MCF 10A (cell line): ENCODE data around the gene MED13. TPM values are rescaled to one million over a fixed set of nuclear protein-coding genes. Genes with fewer than 3 reads are reported as not detected.

Experiments
- BruUV-seq: library from RNA; stranded (reverse); fragments of 400-500 nt; replicated peaks from 2 replicates; lab custom pipeline; 2021; lab: Mats Ljungman, UMichigan
- CTCF ChIA-PET: fragments of 300-600 bp; sonication (Branson Sonifier 250); formaldehyde crosslinking; extraction: SDS; loops from one replicate; lab custom pipeline; 2021; ENCODE audit warnings: antibody characterized with exemption, inconsistent platforms; lab: Yijun Ruan, JAX
- POLR2A ChIA-PET: fragments of 300-600, 350-650 bp; sonication (Branson Sonifier 250); formaldehyde crosslinking; extraction: SDS; loops from one replicate; lab custom pipeline; 2020; ENCODE audit warnings: antibody characterized with exemption, inconsistent platforms; lab: Yijun Ruan, JAX
- DNase-seq: peaks from one replicate; pipeline ENCODE4 v3.0.0-alpha.2; 2018; ENCODE audit not compliant: unreplicated experiment
- H3K27ac Mint-ChIP-seq: one replicate; pipeline ENCODE4 v1.8.0; 2022; ENCODE audit warnings: mild to moderate bottlenecking, low read depth, mixed read lengths; ENCODE audit not compliant: unreplicated experiment
- H3K27me3 Mint-ChIP-seq: one replicate; pipeline ENCODE4 v1.8.0; 2022; ENCODE audit warnings: mixed read lengths; ENCODE audit not compliant: insufficient read depth, unreplicated experiment
- H3K36me3 Mint-ChIP-seq: one replicate; pipeline ENCODE4 v1.8.0; 2022; ENCODE audit warnings: mild to moderate bottlenecking, moderate library complexity, mixed read lengths; ENCODE audit not compliant: insufficient read depth, unreplicated experiment
- H3K4me1 Mint-ChIP-seq: one replicate; pipeline ENCODE4 v1.8.0; 2022; ENCODE audit warnings: mixed read lengths; ENCODE audit not compliant: insufficient read depth, unreplicated experiment
- H3K4me3 Mint-ChIP-seq: one replicate; pipeline ENCODE4 v1.8.0; 2022; ENCODE audit warnings: mild to moderate bottlenecking, moderate library complexity, mixed read lengths; ENCODE audit not compliant: unreplicated experiment
- H3K9me3 Mint-ChIP-seq: one replicate; pipeline ENCODE4 v1.8.0; 2022; ENCODE audit warnings: mixed read lengths; ENCODE audit not compliant: unreplicated experiment
- intact Hi-C: fragments of 100-400 bp; cut with micrococcal nuclease; formaldehyde crosslinking; loops from 2 replicates; pipeline ENCODE4 v1.14.1; 2022
- total RNA-seq: library from RNA; stranded (reverse); gene quantifications from 2 replicates; pipeline ENCODE4 v1.2.3, GENCODE V29; 2022
- TF ChIP-seq, protein P1 (sequence below): fragments of 200-600 bp; IDR thresholded peaks from one replicate; pipeline ENCODE4 v1.8.0; 2022; ENCODE audit warnings: antibody characterized with exemption, mild to moderate bottlenecking; ENCODE audit not compliant: unreplicated experiment

MED13 gene
- total RNA-seq, 1 experiment from 2014 or later: 58.7 TPM

GRCh38 chr17:62043602-62044001, 21.5 kb downstream of the MED13 start:
- DNase-seq: no peak
- intact Hi-C loops: no loop called here
- Mint-ChIP-seq H3K27me3 (no peaks in the 10 kb centered on the region), H3K4me1 (no peaks in the 10 kb centered on the region), H3K4me3 (no peak overlapping the region), H3K9me3 (no peaks in the 10 kb centered on the region), H3K27ac (no peak overlapping the region), H3K36me3 (peaks cover 79% of the 10 kb centered on the region)
- POLR2A ChIA-PET: interaction anchor here (0.7 to 0.9 kb wide), 2 partner anchors 9 to 27 kb away, joined by 3 read pairs; no protein-coding TSS in a partner anchor
- no TSS peak for BruUV-seq
- CTCF ChIA-PET: no interaction called here
- TF ChIP-seq, protein P1, sequence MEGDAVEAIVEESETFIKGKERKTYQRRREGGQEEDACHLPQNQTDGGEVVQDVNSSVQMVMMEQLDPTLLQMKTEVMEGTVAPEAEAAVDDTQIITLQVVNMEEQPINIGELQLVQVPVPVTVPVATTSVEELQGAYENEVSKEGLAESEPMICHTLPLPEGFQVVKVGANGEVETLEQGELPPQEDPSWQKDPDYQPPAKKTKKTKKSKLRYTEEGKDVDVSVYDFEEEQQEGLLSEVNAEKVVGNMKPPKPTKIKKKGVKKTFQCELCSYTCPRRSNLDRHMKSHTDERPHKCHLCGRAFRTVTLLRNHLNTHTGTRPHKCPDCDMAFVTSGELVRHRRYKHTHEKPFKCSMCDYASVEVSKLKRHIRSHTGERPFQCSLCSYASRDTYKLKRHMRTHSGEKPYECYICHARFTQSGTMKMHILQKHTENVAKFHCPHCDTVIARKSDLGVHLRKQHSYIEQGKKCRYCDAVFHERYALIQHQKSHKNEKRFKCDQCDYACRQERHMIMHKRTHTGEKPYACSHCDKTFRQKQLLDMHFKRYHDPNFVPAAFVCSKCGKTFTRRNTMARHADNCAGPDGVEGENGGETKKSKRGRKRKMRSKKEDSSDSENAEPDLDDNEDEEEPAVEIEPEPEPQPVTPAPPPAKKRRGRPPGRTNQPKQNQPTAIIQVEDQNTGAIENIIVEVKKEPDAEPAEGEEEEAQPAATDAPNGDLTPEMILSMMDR: no peak

DNA sequence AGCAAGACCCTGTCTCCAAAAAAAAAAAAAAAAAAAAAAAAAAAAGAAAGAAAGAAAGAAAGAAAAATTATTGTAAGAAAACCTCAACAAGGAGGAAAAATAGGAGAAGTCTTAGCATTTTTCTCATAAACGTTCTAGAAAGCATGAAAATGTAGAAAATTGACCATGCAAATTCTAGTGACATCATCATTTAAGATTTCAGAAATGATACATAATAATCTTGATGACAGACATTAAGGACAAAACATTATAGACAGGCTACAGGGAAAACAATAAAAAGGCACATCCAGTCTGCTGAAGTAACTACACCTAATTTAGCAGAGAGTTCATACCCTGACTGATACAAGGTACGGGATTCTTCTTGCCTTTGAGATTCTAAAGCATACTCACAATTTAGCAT, 21.9 kb downstream of the MED13 start:
- Mint-ChIP-seq H3K9me3 (no peaks in the 10 kb centered on the region), H3K27me3 (no peaks in the 10 kb centered on the region), H3K4me1 (no peaks in the 10 kb centered on the region), H3K27ac (no peak overlapping the region), H3K36me3 (peaks cover 75% of the 10 kb centered on the region), H3K4me3 (no peak overlapping the region)
- TF ChIP-seq, protein P1: no peak
- CTCF ChIA-PET: no interaction called here
- DNase-seq: no peak
- no TSS peak for BruUV-seq
- POLR2A ChIA-PET: interaction anchor here (0.6 to 0.9 kb wide), 2 partner anchors 27 to 1572 kb away, joined by 3 read pairs; no protein-coding TSS in a partner anchor
- intact Hi-C loops: no loop called here

DNA sequence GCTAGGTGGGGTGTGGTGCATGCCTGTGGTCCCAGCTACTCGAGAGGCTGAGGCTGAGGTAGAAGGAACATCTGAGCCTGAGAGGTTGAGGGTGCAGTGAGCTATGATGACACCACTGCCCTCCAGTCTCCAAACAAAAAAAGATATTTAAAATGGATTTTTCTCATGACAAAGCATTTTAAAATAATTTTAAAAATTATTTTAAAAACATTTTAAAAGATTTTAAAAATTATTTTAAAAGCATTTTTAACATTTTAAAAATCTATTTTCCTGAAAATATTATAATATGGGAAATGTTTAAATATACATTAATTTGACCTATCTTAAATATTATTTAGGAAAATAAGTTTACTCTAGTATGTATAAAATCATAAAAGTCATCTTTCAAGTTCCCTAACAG, 26.8 kb downstream of the MED13 start:
- no TSS peak for BruUV-seq
- no peak overlapping the region for H3K4me3 Mint-ChIP-seq
- POLR2A ChIA-PET: interaction anchor here (1.0 to 2.4 kb wide), 2 partner anchors 16 to 302 kb away, joined by 3 to 5 read pairs; no protein-coding TSS in a partner anchor

GRCh38 chr17:62033317-62033716, 31.8 kb downstream of the MED13 start:
- Mint-ChIP-seq H3K4me1 (no peaks in the 10 kb centered on the region), H3K4me3 (no peak overlapping the region), H3K27me3 (no peaks in the 10 kb centered on the region), H3K9me3 (no peaks in the 10 kb centered on the region), H3K36me3 (peaks cover 84% of the 10 kb centered on the region), H3K27ac (no peak overlapping the region)
- ChIA-PET POLR2A (interaction anchor here (1.1 to 1.4 kb wide), 2 partner anchors 31 to 33 kb away, joined by 3 read pairs; partner anchors contain the start of gene MED13), CTCF (interaction anchor here (0.7 kb wide), 1 partner anchor 21 kb away, joined by 4 read pairs; no protein-coding TSS in a partner anchor)
- TF ChIP-seq, protein P1: no peak
- DNase-seq: no peak
- intact Hi-C loops: no loop called here
- no TSS peak for BruUV-seq

More for the DNA sequence above, 26.8 kb downstream of the MED13 start:
- no peaks in the 10 kb centered on the region for H3K27me3 Mint-ChIP-seq
- CTCF ChIA-PET: interaction anchor here (0.7 kb wide), 1 partner anchor 1863 kb away, joined by 3 read pairs; no protein-coding TSS in a partner anchor
- no peaks in the 10 kb centered on the region for H3K4me1 Mint-ChIP-seq
- intact Hi-C loops: no loop called here
- no peaks in the 10 kb centered on the region for H3K9me3 Mint-ChIP-seq
- peaks cover 78% of the 10 kb centered on the region for H3K36me3 Mint-ChIP-seq
- TF ChIP-seq, protein P1: no peak
- no peak overlapping the region for H3K27ac Mint-ChIP-seq
- DNase-seq: no peak
